Neural cell (in vitro differentiated cells): Measurements from ENCODE around the gene RAD51B. TPM values are rescaled to one million over a fixed set of nuclear protein-coding genes. Genes with fewer than 3 reads are reported as not detected.

ENCODE experiments used
- H2AFZ ChIP-seq: fragments of 200-600, 300-800 bp; sonication (generic), shearing (Covaris generic); 2 replicates; pipeline ENCODE4 v1.6.0; 2014; ENCODE audit warnings: low read depth, mild to moderate bottlenecking, antibody characterized with exemption, low read length, moderate library complexity
- H3F3A ChIP-seq: fragments of 200-600 bp; shearing (Covaris generic); 2 replicates; pipeline ENCODE4 v1.6.1; 2016; ENCODE audit warnings: mild to moderate bottlenecking, moderate library complexity, mixed read lengths, antibody characterized with exemption, low read length; ENCODE audit not compliant: insufficient read depth, poor library complexity, severe bottlenecking
- H3K27ac ChIP-seq: fragments of 200-600, 300-800 bp; sonication (generic), shearing (Covaris generic); 2 replicates; pipeline ENCODE4 v1.5.1; 2014; ENCODE audit warnings: mild to moderate bottlenecking, low read length, moderate library complexity
- H3K27me3 ChIP-seq: fragments of 300-800, 200-600 bp; sonication (generic), shearing (Covaris generic); 2 replicates; pipeline ENCODE4 v1.6.0; 2014; ENCODE audit warnings: mild to moderate bottlenecking, low read depth, low read length, moderate library complexity; ENCODE audit not compliant: insufficient read depth
- H3K36me3 ChIP-seq: fragments of 300-800, 200-600 bp; sonication (generic), shearing (Covaris generic); 2 replicates; pipeline ENCODE4 v1.5.1; 2014; ENCODE audit warnings: mild to moderate bottlenecking, antibody characterized with exemption, low read length, moderate library complexity; ENCODE audit not compliant: insufficient read depth
- H3K4me2 ChIP-seq: fragments of 300-800, 200-600 bp; sonication (generic), shearing (Covaris generic); 2 replicates; pipeline ENCODE4 v1.6.0; 2014; ENCODE audit warnings: mild to moderate bottlenecking, low read length
- H3K4me3 ChIP-seq: fragments of 300-800, 200-600 bp; sonication (generic), shearing (Covaris generic); 2 replicates; pipeline ENCODE4 v1.5.1; 2014; ENCODE audit warnings: mild to moderate bottlenecking, low read length, moderate library complexity
- H3K79me2 ChIP-seq: fragments of 200-600 bp; shearing (Covaris generic); replicated peaks from 2 replicates; pipeline ENCODE4 v1.6.0; 2014; ENCODE audit warnings: mild to moderate bottlenecking, low read length, moderate library complexity; ENCODE audit not compliant: insufficient read depth
- H3K9ac ChIP-seq: fragments of 300-800, 200-600 bp; sonication (generic), shearing (Covaris generic); 2 replicates; pipeline ENCODE4 v1.6.1; 2016; ENCODE audit warnings: mild to moderate bottlenecking, low read length, mixed read lengths
- H3K9me2 ChIP-seq: fragments of 200-600 bp; shearing (Covaris generic); 2 replicates; pipeline ENCODE4 v1.6.1; 2016; ENCODE audit warnings: mild to moderate bottlenecking, low read length, mixed read lengths; ENCODE audit not compliant: insufficient read depth
- H3K9me3 ChIP-seq: fragments of 200-600, 300-800 bp; sonication (generic), shearing (Covaris generic); 2 replicates; pipeline ENCODE4 v1.6.1; 2016; ENCODE audit warnings: mild to moderate bottlenecking, mixed run types, low read length, moderate library complexity, mixed read lengths
- H4K20me1 ChIP-seq: fragments of 200-600 bp; shearing (Covaris generic); 2 replicates; pipeline ENCODE4 v1.6.1; 2016; ENCODE audit warnings: mild to moderate bottlenecking, mixed run types; ENCODE audit not compliant: insufficient read depth
- EP300 ChIP-seq: fragments of 450-650 bp; conservative IDR thresholded peaks from 2 replicates; pipeline ENCODE4 v1.6.1; 2014; ENCODE audit warnings: antibody characterized with exemption, mild to moderate bottlenecking, moderate library complexity; ENCODE audit not compliant: poor library complexity, severe bottlenecking
- EZH2 ChIP-seq: fragments of 200-600, 300-800 bp; shearing (Covaris generic), sonication (generic); IDR thresholded peaks from 2 replicates; pipeline ENCODE4 v1.6.1; 2014; ENCODE audit warnings: antibody characterized with exemption, low read length, borderline replicate concordance, mild to moderate bottlenecking; ENCODE audit not compliant: insufficient read depth, poor library complexity, severe bottlenecking
- MXI1 ChIP-seq: fragments of 450-650 bp; conservative IDR thresholded peaks from 2 replicates; pipeline ENCODE4 v1.6.1; 2014; ENCODE audit warnings: antibody characterized with exemption, mild to moderate bottlenecking; ENCODE audit not compliant: poor library complexity, severe bottlenecking
- POLR2AphosphoS5 ChIP-seq: IDR thresholded peaks from 2 replicates; pipeline ENCODE4 v1.6.1; 2012
- RAD21 ChIP-seq: fragments of 450-650 bp; conservative IDR thresholded peaks from 2 replicates; pipeline ENCODE4 v1.6.1; 2014; ENCODE audit warnings: antibody characterized with exemption, mild to moderate bottlenecking, moderate library complexity
- REST ChIP-seq: IDR thresholded peaks from 2 replicates; pipeline ENCODE4 v1.6.1; 2012; ENCODE audit warnings: borderline replicate concordance
- SMC3 ChIP-seq: fragments of 450-650 bp; conservative IDR thresholded peaks from 2 replicates; pipeline ENCODE4 v1.6.1; 2014; ENCODE audit warnings: antibody characterized with exemption, mild to moderate bottlenecking, moderate library complexity; ENCODE audit not compliant: poor library complexity
- TAF1 ChIP-seq: IDR thresholded peaks from 2 replicates; pipeline ENCODE4 v1.6.1; 2012; ENCODE audit warnings: low read depth
- polyA plus RNA-seq: library from polyadenylated mRNA; depleted of rRNA; stranded (reverse); fragments of >200 nt; gene quantifications from 2 replicates; pipeline ENCODE4 v1.2.3, GENCODE V29; 2014
- TF ChIP-seq, protein P1 (sequence below): fragments of 450-650 bp; IDR thresholded peaks from 2 replicates; pipeline ENCODE4 v1.5.1; 2014; ENCODE audit warnings: antibody characterized with exemption, mild to moderate bottlenecking, moderate library complexity; ENCODE audit not compliant: poor library complexity, severe bottlenecking

The RAD51B gene
- polyA plus RNA-seq, 1 donor from 2014 or later = 3.1 TPM

DNA sequence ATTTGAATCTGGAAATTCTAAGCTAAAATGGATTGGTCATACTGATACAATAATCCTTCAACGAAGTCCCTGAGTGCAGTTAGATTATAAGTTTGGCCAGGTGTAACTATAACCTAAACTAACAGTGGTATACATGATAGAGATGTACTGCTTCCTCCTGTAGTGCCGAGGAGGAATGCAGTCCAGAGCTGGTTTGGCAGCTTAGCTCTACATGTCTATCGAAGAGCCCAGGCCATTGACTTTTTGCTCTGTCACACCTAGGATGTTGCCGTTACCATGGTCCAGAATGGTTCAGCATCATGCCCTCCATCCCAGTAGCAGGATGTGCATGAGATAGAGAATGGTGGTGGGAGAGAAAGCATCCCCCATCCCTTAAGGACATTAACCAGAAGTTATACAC lies 655.2 kb downstream of the RAD51B start:
- TF ChIP-seq REST (no peak), SMC3 (no peak), MXI1 (no peak), RAD21 (no peak), EP300 (no peak)
- H3K4me2 ChIP-seq = no peak overlapping the region
- no peak overlapping the region for H2AFZ ChIP-seq
- no peak overlapping the region for H3K4me3 ChIP-seq
- no peak overlapping the region for H3K9ac ChIP-seq
- H4K20me1 ChIP-seq = no peaks in the 10 kb centered on the region
- no peaks in the 10 kb centered on the region for H3K27me3 ChIP-seq
- no peaks in the 10 kb centered on the region for H3F3A ChIP-seq
- H3K36me3 ChIP-seq = no peaks in the 10 kb centered on the region
- H3K27ac ChIP-seq = no peak overlapping the region
- no peaks in the 10 kb centered on the region for H3K79me2 ChIP-seq
- H3K9me2 ChIP-seq = no peaks in the 10 kb centered on the region
- peaks cover 4% of the 10 kb centered on the region for H3K9me3 ChIP-seq

GRCh38 chr14:68475802-68476201 lies 656.2 kb downstream of the RAD51B start:
- Histone ChIP-seq H3K27ac (no peak overlapping the region), H3F3A (no peaks in the 10 kb centered on the region), H3K4me2 (no peak overlapping the region), H3K36me3 (no peaks in the 10 kb centered on the region), H4K20me1 (no peaks in the 10 kb centered on the region), H3K27me3 (no peaks in the 10 kb centered on the region), H3K79me2 (no peaks in the 10 kb centered on the region), H3K9me2 (no peaks in the 10 kb centered on the region), H3K9me3 (peaks cover 4% of the 10 kb centered on the region), H3K4me3 (no peak overlapping the region), H2AFZ (no peak overlapping the region), H3K9ac (no peak overlapping the region)
- no peak for TF ChIP-seq MXI1

GRCh38 chr14:68476212-68477109 lies 656.9 kb downstream of the RAD51B start:
- H3K27me3 ChIP-seq = no peaks in the 10 kb centered on the region
- H3K36me3 ChIP-seq = no peaks in the 10 kb centered on the region
- no peaks in the 10 kb centered on the region for H3F3A ChIP-seq
- H3K9ac ChIP-seq = no peak overlapping the region
- TF ChIP-seq REST (no peak), EZH2 (no peak), TAF1 (no peak), POLR2AphosphoS5 (no peak), MXI1 (no peak), SMC3 (no peak), EP300 (no peak)
- TF ChIP-seq, protein P1, sequence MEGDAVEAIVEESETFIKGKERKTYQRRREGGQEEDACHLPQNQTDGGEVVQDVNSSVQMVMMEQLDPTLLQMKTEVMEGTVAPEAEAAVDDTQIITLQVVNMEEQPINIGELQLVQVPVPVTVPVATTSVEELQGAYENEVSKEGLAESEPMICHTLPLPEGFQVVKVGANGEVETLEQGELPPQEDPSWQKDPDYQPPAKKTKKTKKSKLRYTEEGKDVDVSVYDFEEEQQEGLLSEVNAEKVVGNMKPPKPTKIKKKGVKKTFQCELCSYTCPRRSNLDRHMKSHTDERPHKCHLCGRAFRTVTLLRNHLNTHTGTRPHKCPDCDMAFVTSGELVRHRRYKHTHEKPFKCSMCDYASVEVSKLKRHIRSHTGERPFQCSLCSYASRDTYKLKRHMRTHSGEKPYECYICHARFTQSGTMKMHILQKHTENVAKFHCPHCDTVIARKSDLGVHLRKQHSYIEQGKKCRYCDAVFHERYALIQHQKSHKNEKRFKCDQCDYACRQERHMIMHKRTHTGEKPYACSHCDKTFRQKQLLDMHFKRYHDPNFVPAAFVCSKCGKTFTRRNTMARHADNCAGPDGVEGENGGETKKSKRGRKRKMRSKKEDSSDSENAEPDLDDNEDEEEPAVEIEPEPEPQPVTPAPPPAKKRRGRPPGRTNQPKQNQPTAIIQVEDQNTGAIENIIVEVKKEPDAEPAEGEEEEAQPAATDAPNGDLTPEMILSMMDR = no peak
- H3K9me2 ChIP-seq = no peaks in the 10 kb centered on the region
- no peaks in the 10 kb centered on the region for H4K20me1 ChIP-seq
- no peak overlapping the region for H3K27ac ChIP-seq
- no peak overlapping the region for H2AFZ ChIP-seq
- H3K4me3 ChIP-seq = no peak overlapping the region
- H3K79me2 ChIP-seq = no peaks in the 10 kb centered on the region
- no peak overlapping the region for H3K4me2 ChIP-seq
- peaks cover 4% of the 10 kb centered on the region for H3K9me3 ChIP-seq
